K562 (cell line): ENCODE measurements around the gene GLTPD2. TPM values are rescaled to one million over a fixed set of nuclear protein-coding genes. Genes with fewer than 3 reads are reported as not detected.
A peak's percentile ranks its signal among the peaks of the same experiment; 100 is the strongest.

Experiments
- ATAC-seq: fragments of 200-7000 bp; cut with Tn5 transposase; 3 replicates; pipeline ENCODE4 v1.9.1; 2020; ENCODE audit warnings: moderate library complexity
- BruUV-seq: library from RNA; stranded (reverse); fragments of 400-500 nt; replicated peaks from 2 replicates; lab custom pipeline; 2021; lab: Mats Ljungman, UMichigan
- CTCF ChIA-PET: fragments of 300-600 bp; formaldehyde crosslinking; extraction: SDS; loops from one replicate; lab custom pipeline; 2021; ENCODE audit warnings: low intra/inter-chr PET ratio; lab: Yijun Ruan, JAX
- POLR2A ChIA-PET: fragments of 300-600, 350-650 bp; sonication (Branson Sonifier 250); formaldehyde crosslinking; extraction: SDS; loops from one replicate; lab custom pipeline; 2021; ENCODE audit warnings: antibody characterized with exemption, inconsistent platforms; lab: Yijun Ruan, JAX
- DNase-seq, 4 experiments: peaks; one replicate each; pipeline versions ENCODE4 v3.0.0 to v3.0.0-alpha.2; 2011 to 2018; ENCODE audit warnings: low spot score in 3 of 4, mixed read lengths in 3 of 4; ENCODE audit errors: extremely low read depth in 1 of 4
- FAIRE-seq: peaks from 2 replicates; lab custom pipeline; 2011; peaks lifted over from hg19 to GRCh38; lab: Jason Lieb, UNC
- H2AFZ ChIP-seq: 2 replicates; pipeline ENCODE4 v1.6.0; 2011; ENCODE audit warnings: low read depth, low read length, control low read depth, inconsistent platforms
- H3K27ac ChIP-seq: fragments of 200-600 bp; 3 replicates; pipeline ENCODE4 v1.8.0; 2011; ENCODE audit warnings: low read depth, mild to moderate bottlenecking, control low read depth, inconsistent platforms, low read length, moderate library complexity, mixed read lengths; ENCODE audit errors: extremely low read depth
- H3K27me3 ChIP-seq, 2 experiments: fragments of 300-600 bp in 1 of 2; 2 replicates in 1 of 2; 3 replicates in 1 of 2; pipeline versions ENCODE4 v1.6.0 to v1.8.0; 2011; ENCODE audit warnings: inconsistent platforms in 2 of 2, low read length in 2 of 2, mild to moderate bottlenecking in 1 of 2, mixed read lengths in 1 of 2, moderate library complexity in 1 of 2; ENCODE audit not compliant: control insufficient read depth in 2 of 2, insufficient read depth in 2 of 2
- H3K36me3 ChIP-seq: fragments of 300-600 bp; 3 replicates; pipeline ENCODE4 v1.8.0; 2011; ENCODE audit warnings: mild to moderate bottlenecking, low read length, inconsistent platforms; ENCODE audit not compliant: control insufficient read depth, insufficient read depth
- H3K4me1 ChIP-seq, 2 experiments: fragments of 200-600 bp in 1 of 2; replicated peaks in 1 of 2; 2 replicates in 1 of 2; 3 replicates in 1 of 2; pipeline versions ENCODE4 v1.5.1 to v1.8.0; 2011; ENCODE audit warnings: inconsistent platforms in 2 of 2, low read length in 2 of 2, mild to moderate bottlenecking in 1 of 2, mixed read lengths in 1 of 2, moderate library complexity in 1 of 2; ENCODE audit not compliant: control insufficient read depth in 2 of 2, insufficient read depth in 2 of 2
- H3K4me2 ChIP-seq: 2 replicates; pipeline ENCODE4 v1.6.1; 2011; ENCODE audit warnings: low read length, control low read depth, inconsistent platforms, mixed read lengths; ENCODE audit not compliant: insufficient read depth
- H3K4me3 ChIP-seq: fragments of 200-600 bp; sonication (generic), shearing (Covaris generic); 2 replicates; pipeline ENCODE4 v1.5.1; 2016; ENCODE audit warnings: control low read depth, inconsistent platforms
- H3K79me2 ChIP-seq: fragments of 200-600 bp; 3 replicates; pipeline ENCODE4 v1.8.0; 2011; ENCODE audit warnings: low read length, inconsistent platforms; ENCODE audit not compliant: control insufficient read depth, insufficient read depth
- H3K9ac ChIP-seq, 2 experiments: 2 replicates each; pipeline versions ENCODE4 v1.6.0 to v1.6.1; 2011; ENCODE audit warnings: low read depth in 2 of 2, low read length in 2 of 2, control low read depth in 1 of 2, inconsistent platforms in 1 of 2, mild to moderate bottlenecking in 1 of 2, mixed read lengths in 1 of 2; ENCODE audit not compliant: insufficient read depth in 1 of 2
- H3K9me1 ChIP-seq: one replicate; pipeline ENCODE4 v1.6.0; 2011; ENCODE audit warnings: inconsistent platforms, mild to moderate bottlenecking, low read length, moderate library complexity; ENCODE audit not compliant: control insufficient read depth, insufficient read depth
- H3K9me3 ChIP-seq: replicated peaks from 2 replicates; pipeline ENCODE4 v1.5.1; 2011; ENCODE audit warnings: low read depth, low read length, inconsistent platforms; ENCODE audit not compliant: control insufficient read depth, insufficient read depth
- H4K20me1 ChIP-seq: replicated peaks from 2 replicates; pipeline ENCODE4 v1.6.1; 2011; ENCODE audit warnings: low read length, inconsistent platforms, mixed read lengths; ENCODE audit not compliant: control insufficient read depth, insufficient read depth
- BDP1 ChIP-seq: IDR thresholded peaks from 3 replicates; pipeline ENCODE4 v1.6.1; 2011; ENCODE audit not compliant: insufficient read length, insufficient read depth
- EWSR1 ChIP-seq: fragments of 450-650 bp; IDR thresholded peaks from 2 replicates; pipeline ENCODE4 v1.6.1; 2018; ENCODE audit warnings: borderline replicate concordance, mild to moderate bottlenecking, low read depth, moderate library complexity; ENCODE audit not compliant: partially characterized antibody
- RB1 ChIP-seq: fragments of 450-650 bp; IDR thresholded peaks from 2 replicates; pipeline ENCODE4 v1.6.1; 2017; ENCODE audit warnings: low read depth, mild to moderate bottlenecking
- RBM15 ChIP-seq: fragments of 200-400 bp; formaldehyde crosslinking; IDR thresholded peaks from 2 replicates; pipeline ENCODE4 v1.6.1; 2018; ENCODE audit warnings: mild to moderate bottlenecking, low read length, moderate library complexity; ENCODE audit not compliant: insufficient read depth
- RNF2 ChIP-seq: sonication (generic); IDR thresholded peaks from 2 replicates; pipeline ENCODE4 v1.6.1; 2016
- SFPQ ChIP-seq: fragments of 200-400 bp; formaldehyde crosslinking; IDR thresholded peaks from 2 replicates; pipeline ENCODE4 v1.6.1; 2017; ENCODE audit warnings: mild to moderate bottlenecking, low read depth, low read length, moderate library complexity
- SRSF3 ChIP-seq: fragments of 200-400 bp; formaldehyde crosslinking; IDR thresholded peaks from 2 replicates; pipeline ENCODE4 v1.6.1; 2016; ENCODE audit warnings: mild to moderate bottlenecking, low read length, moderate library complexity; ENCODE audit not compliant: insufficient read depth
- ZFX ChIP-seq: sonication (generic); formaldehyde crosslinking; IDR thresholded peaks from 2 replicates; pipeline ENCODE4 v1.8.0; 2022; ENCODE audit warnings: mild to moderate bottlenecking, missing genetic modification reagents, moderate library complexity
- ZNF253 ChIP-seq: fragments of 250-450 bp; sonication (Bioruptor Pico); conservative IDR thresholded peaks from 2 replicates; pipeline ENCODE4 v1.6.1; 2021; ENCODE audit warnings: mild to moderate bottlenecking
- ZNF347 ChIP-seq: fragments of 450-650 bp; formaldehyde crosslinking; IDR thresholded peaks from 2 replicates; pipeline ENCODE4 v1.4.0; 2020; ENCODE audit warnings: low read depth, mild to moderate bottlenecking, moderate library complexity
- ZNF57 ChIP-seq: fragments of 450-650 bp; formaldehyde crosslinking; IDR thresholded peaks from 2 replicates; pipeline ENCODE4 v1.4.0; 2020; ENCODE audit warnings: mild to moderate bottlenecking, moderate library complexity
- ZNF778 ChIP-seq: fragments of 450-650 bp; formaldehyde crosslinking; IDR thresholded peaks from 2 replicates; pipeline ENCODE4 v1.4.0; 2020; ENCODE audit warnings: mild to moderate bottlenecking, moderate library complexity
- WGBS: fragments of 100-300 bp; shearing (Covaris generic); methylation state at CpG from one replicate; pipeline ENCODE4 v1.1.6; 2016; ENCODE audit warnings: low coverage, mixed read lengths; ENCODE audit not compliant: insufficient coverage; ENCODE audit errors: missing lambda C conversion rate; 5-methylcytosine and 5-hydroxymethylcytosine counted together
- in situ Hi-C: fragments of 300-500 bp; cut with MboI; formaldehyde crosslinking; loops from 4 replicates; pipeline ENCODE4 v1.15.0; 2018; ENCODE audit warnings: inconsistent platforms, mixed read lengths
- intact Hi-C: fragments of 100-400 bp; cut with micrococcal nuclease; formaldehyde crosslinking; loops from 2 replicates; pipeline ENCODE4 v1.14.2; 2022
- polyA plus RNA-seq, 8 experiments: library from polyadenylated mRNA; depleted of rRNA in 4 of 8; stranded (reverse) in 5 of 8; unstranded in 3 of 8; fragments of >200 nt; fragmentation: Nextera tagmentation in 2 of 8; fragmentation: Illumina TruSeq in 1 of 8; extraction: Ambion mirVana in 2 of 8; extraction: Trizol in 1 of 8; gene quantifications; 2 replicates each; pipeline versions ENCODE4 v1.2.1 to v1.2.3, GENCODE V29; 2011 to 2014; ENCODE audit warnings: inconsistent platforms in 1 of 8, missing spikeins in 1 of 8
- total RNA-seq, 7 experiments: library from RNA; depleted of rRNA in 6 of 7; stranded (reverse); fragments of >200 nt in 6 of 7; fragmentation: Illumina TruSeq in 2 of 7; extraction: Trizol in 2 of 7; gene quantifications; 2 replicates each; pipeline versions ENCODE4 v1.2.1 to v1.2.3, GENCODE V29; 2011 to 2021; ENCODE audit warnings: low replicate concordance in 1 of 7
- TF ChIP-seq, protein P1 (sequence below): fragments of 250-450 bp; sonication (Bioruptor Pico); IDR thresholded peaks from 2 replicates; pipeline ENCODE4 v1.9.0; 2021; ENCODE audit warnings: mild to moderate bottlenecking, inconsistent platforms

GLTPD2 gene
- total and polyA plus RNA-seq, 9 of the 15 experiments (the other 6 are each of a cell fraction or from before 2014, with no cell fraction given), result not detected

DNA sequence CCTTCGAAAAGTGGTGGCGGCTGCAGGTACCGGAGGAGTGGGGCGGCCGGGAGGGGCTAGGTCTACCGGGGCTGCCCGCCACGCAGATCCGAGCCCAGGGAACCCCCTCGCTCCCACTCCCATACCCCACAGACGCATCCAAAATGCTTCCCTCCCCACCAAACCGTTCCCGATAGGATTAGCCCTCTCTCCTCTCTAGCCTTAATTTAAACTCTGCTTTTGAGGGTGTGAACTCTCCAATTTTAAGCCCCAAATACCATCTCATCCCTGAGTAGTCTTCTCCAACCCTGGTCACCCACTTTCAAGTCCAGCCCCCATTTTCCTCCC lies 48.8 kb upstream of the GLTPD2 start:
- intact Hi-C loops, result no loop called here
- ATAC-seq, result no peak
- no peak for TF ChIP-seq BDP1
- TF ChIP-seq EWSR1, result no peak
- no peak for TF ChIP-seq ZFX (CRISPR knock-in tag)
- no peak for TF ChIP-seq ZNF57
- TF ChIP-seq RNF2, result no peak
- no peak for TF ChIP-seq ZNF778 (CRISPR knock-in tag)
- no peak for TF ChIP-seq ZNF347 (CRISPR knock-in tag)
- TF ChIP-seq SFPQ, result no peak
- TF ChIP-seq RB1, result no peak
- TF ChIP-seq RBM15, result no peak
- TF ChIP-seq, protein P1, sequence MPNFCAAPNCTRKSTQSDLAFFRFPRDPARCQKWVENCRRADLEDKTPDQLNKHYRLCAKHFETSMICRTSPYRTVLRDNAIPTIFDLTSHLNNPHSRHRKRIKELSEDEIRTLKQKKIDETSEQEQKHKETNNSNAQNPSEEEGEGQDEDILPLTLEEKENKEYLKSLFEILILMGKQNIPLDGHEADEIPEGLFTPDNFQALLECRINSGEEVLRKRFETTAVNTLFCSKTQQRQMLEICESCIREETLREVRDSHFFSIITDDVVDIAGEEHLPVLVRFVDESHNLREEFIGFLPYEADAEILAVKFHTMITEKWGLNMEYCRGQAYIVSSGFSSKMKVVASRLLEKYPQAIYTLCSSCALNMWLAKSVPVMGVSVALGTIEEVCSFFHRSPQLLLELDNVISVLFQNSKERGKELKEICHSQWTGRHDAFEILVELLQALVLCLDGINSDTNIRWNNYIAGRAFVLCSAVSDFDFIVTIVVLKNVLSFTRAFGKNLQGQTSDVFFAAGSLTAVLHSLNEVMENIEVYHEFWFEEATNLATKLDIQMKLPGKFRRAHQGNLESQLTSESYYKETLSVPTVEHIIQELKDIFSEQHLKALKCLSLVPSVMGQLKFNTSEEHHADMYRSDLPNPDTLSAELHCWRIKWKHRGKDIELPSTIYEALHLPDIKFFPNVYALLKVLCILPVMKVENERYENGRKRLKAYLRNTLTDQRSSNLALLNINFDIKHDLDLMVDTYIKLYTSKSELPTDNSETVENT (CRISPR knock-in tag), result no peak
- TF ChIP-seq ZNF253 (CRISPR knock-in tag), result no peak
- no peak for TF ChIP-seq SRSF3

More for the DNA sequence above, 48.8 kb upstream of the GLTPD2 start:
- no peaks in the 10 kb centered on the region for H3K9me1 ChIP-seq
- in situ Hi-C loops, result no loop called here
- BruUV-seq, result no TSS peak
- no peaks in the 10 kb centered on the region for H4K20me1 ChIP-seq
- FAIRE-seq, result no peak
- no peak overlapping the region for H2AFZ ChIP-seq
- peak overlapping the region; percentile 43 for H3K4me3 ChIP-seq
- H3K9ac ChIP-seq, result peak overlapping the region in 1 of 2 experiments; percentile 83; a peak in 2 of 4 replicates
- no peaks in the 10 kb centered on the region for H3K79me2 ChIP-seq
- H3K36me3 ChIP-seq, result no peaks in the 10 kb centered on the region
- H3K27ac ChIP-seq, result no peak overlapping the region
- H3K27me3 ChIP-seq, result peaks cover 15 to 46% of the 10 kb centered on the region in 2 experiments
- no peak for DNase-seq
- H3K4me2 ChIP-seq, result peak overlapping the region; percentile 72; the same call in 1 of the 2 replicates
- WGBS, result 2% methylated on average over 8 of the region's 13 CpGs
- POLR2A ChIA-PET, result no interaction called here
- H3K4me1 ChIP-seq, result peaks cover 4 to 17% of the 10 kb centered on the region in 2 experiments; a peak in 3 of 5 replicates
- no peaks in the 10 kb centered on the region for H3K9me3 ChIP-seq
- CTCF ChIA-PET, result no interaction called here
